Endothelial cell (in vitro differentiated cells): ENCODE data around the gene PRSS12. TPM values are rescaled to one million over a fixed set of nuclear protein-coding genes. Genes with fewer than 3 reads are reported as not detected.

Experiments used
- DNase-seq: peaks from one replicate; pipeline ENCODE4 v3.0.0; 2021; ENCODE audit warnings: low spot score
- H3K27ac Mint-ChIP-seq: one replicate; pipeline ENCODE4 v1.8.0; 2021; ENCODE audit warnings: mixed read lengths, inconsistent platforms; ENCODE audit not compliant: unreplicated experiment
- H3K27me3 Mint-ChIP-seq: one replicate; pipeline ENCODE4 v1.8.0; 2021; ENCODE audit warnings: mild to moderate bottlenecking, moderate library complexity, mixed read lengths, inconsistent platforms; ENCODE audit not compliant: unreplicated experiment
- H3K36me3 Mint-ChIP-seq: one replicate; pipeline ENCODE4 v1.8.0; 2021; ENCODE audit warnings: mild to moderate bottlenecking, low read depth, mixed read lengths, inconsistent platforms; ENCODE audit not compliant: unreplicated experiment
- H3K4me1 Mint-ChIP-seq: one replicate; pipeline ENCODE4 v1.8.0; 2021; ENCODE audit warnings: mild to moderate bottlenecking, mixed read lengths, inconsistent platforms; ENCODE audit not compliant: unreplicated experiment
- H3K4me3 Mint-ChIP-seq: one replicate; pipeline ENCODE4 v1.8.0; 2021; ENCODE audit warnings: mild to moderate bottlenecking, mixed read lengths, inconsistent platforms; ENCODE audit not compliant: unreplicated experiment
- H3K9me3 Mint-ChIP-seq: one replicate; pipeline ENCODE4 v1.8.0; 2021; ENCODE audit warnings: mixed read lengths, inconsistent platforms; ENCODE audit not compliant: unreplicated experiment
- CTCF ChIP-seq: fragments of 200-600 bp; sonication (generic); IDR thresholded peaks from one replicate; pipeline ENCODE4 v1.5.0; 2021; ENCODE audit warnings: antibody characterized with exemption; ENCODE audit not compliant: unreplicated experiment
- total RNA-seq: library from RNA; stranded (reverse); fragmentation: NEBNext Ultra II Directional; extraction: Animal tissue kit (Norgen Biotek cat#: 25700); gene quantifications from one replicate; pipeline ENCODE4 v1.2.1, GENCODE V29; 2021; ENCODE audit not compliant: unreplicated experiment

Gene PRSS12
- total RNA-seq, 1 donor from 2014 or later = 0.77 TPM

GRCh38 chr4:118360106-118360505, 7.3 kb upstream of the PRSS12 start:
- no peak for DNase-seq
- no peaks in the 10 kb centered on the region for H3K9me3 Mint-ChIP-seq
- no peaks in the 10 kb centered on the region for H3K4me1 Mint-ChIP-seq

GRCh38 chr4:118357601-118358000, 4.8 kb upstream of the PRSS12 start:
- H3K4me3 Mint-ChIP-seq = no peak overlapping the region
- H3K27me3 Mint-ChIP-seq = peaks cover 8% of the 10 kb centered on the region
- no peaks in the 10 kb centered on the region for H3K9me3 Mint-ChIP-seq
- no peaks in the 10 kb centered on the region for H3K36me3 Mint-ChIP-seq
- no peak overlapping the region for H3K27ac Mint-ChIP-seq
- H3K4me1 Mint-ChIP-seq = peaks cover 7% of the 10 kb centered on the region
- no peak for TF ChIP-seq CTCF
- DNase-seq = no peak

More at GRCh38 chr4:118360106-118360505, 7.3 kb upstream of the PRSS12 start:
- Mint-ChIP-seq H3K27me3 (peaks cover 5% of the 10 kb centered on the region), H3K36me3 (no peaks in the 10 kb centered on the region), H3K4me3 (no peak overlapping the region), H3K27ac (no peak overlapping the region)
- no peak for TF ChIP-seq CTCF

- H3K27ac Mint-ChIP-seq = no peak overlapping the region
- H3K4me1 Mint-ChIP-seq = peaks cover 9% of the 10 kb centered on the region
- DNase-seq = no peak
- TF ChIP-seq CTCF = no peak
- H3K27me3 Mint-ChIP-seq = peaks cover 8% of the 10 kb centered on the region
- no peak overlapping the region for H3K4me3 Mint-ChIP-seq
- H3K9me3 Mint-ChIP-seq = no peaks in the 10 kb centered on the region
- H3K36me3 Mint-ChIP-seq = peaks cover 2% of the 10 kb centered on the region
Measured at GRCh38 chr4:118356731-118357130, 3.9 kb upstream of the PRSS12 start.

GRCh38 chr4:118356111-118356510, 3.3 kb upstream of the PRSS12 start:
- no peak overlapping the region for H3K27ac Mint-ChIP-seq
- TF ChIP-seq CTCF = no peak
- H3K4me1 Mint-ChIP-seq = peaks cover 11% of the 10 kb centered on the region
- DNase-seq = no peak
- no peaks in the 10 kb centered on the region for H3K9me3 Mint-ChIP-seq
- no peak overlapping the region for H3K4me3 Mint-ChIP-seq
- peaks cover 9% of the 10 kb centered on the region for H3K27me3 Mint-ChIP-seq
- peaks cover 4% of the 10 kb centered on the region for H3K36me3 Mint-ChIP-seq

- Mint-ChIP-seq H3K27me3 (peaks cover 9% of the 10 kb centered on the region), H3K36me3 (peaks cover 4% of the 10 kb centered on the region), H3K4me3 (no peak overlapping the region), H3K4me1 (peaks cover 11% of the 10 kb centered on the region), H3K9me3 (no peaks in the 10 kb centered on the region), H3K27ac (no peak overlapping the region)
- TF ChIP-seq CTCF = no peak
- no peak for DNase-seq
Measured at GRCh38 chr4:118354913-118355312, 2.1 kb upstream of the PRSS12 start.
